MM.1S (cell line): Measurements from ENCODE around the gene GLUD2.
"Not testable (repeated sequence)": the region's sequence is repeated elsewhere in the genome, so short reads cannot be mapped to it uniquely, and the experiment has no call there.

Source experiments
- DNase-seq: peaks from one replicate; pipeline ENCODE4 v3.0.0-alpha.2; 2015
- H2AFZ ChIP-seq: fragments of 300-600 bp; sonication (generic); 2 replicates; pipeline ENCODE4 v1.6.0; 2016; ENCODE audit warnings: antibody characterized with exemption, low read length
- H3F3A ChIP-seq: fragments of 300-600 bp; sonication (generic); 2 replicates; pipeline ENCODE4 v1.6.1; 2016; ENCODE audit warnings: mild to moderate bottlenecking, antibody characterized with exemption, low read length, moderate library complexity, mixed read lengths; ENCODE audit not compliant: insufficient read depth
- H3K27ac ChIP-seq: fragments of 300-600 bp; sonication (generic); 2 replicates; pipeline ENCODE4 v1.5.1; 2016; ENCODE audit warnings: mild to moderate bottlenecking, low read length
- H3K27me3 ChIP-seq: fragments of 300-600 bp; sonication (generic); replicated peaks from 2 replicates; pipeline ENCODE4 v1.6.0; 2016; ENCODE audit warnings: low read length; ENCODE audit not compliant: insufficient read depth
- H3K36me3 ChIP-seq: fragments of 300-600 bp; sonication (generic); replicated peaks from 2 replicates; pipeline ENCODE4 v1.6.1; 2016; ENCODE audit warnings: mild to moderate bottlenecking, low read length, mixed read lengths; ENCODE audit not compliant: insufficient read depth
- H3K4me1 ChIP-seq: fragments of 300-600 bp; sonication (generic); 2 replicates; pipeline ENCODE4 v1.6.1; 2016; ENCODE audit warnings: low read length, mixed read lengths
- H3K4me2 ChIP-seq: fragments of 300-600 bp; sonication (generic); 2 replicates; pipeline ENCODE4 v1.6.0; 2016; ENCODE audit warnings: low read depth, low read length
- H3K4me3 ChIP-seq: fragments of 300-600 bp; sonication (generic); 2 replicates; pipeline ENCODE4 v1.5.1; 2016; ENCODE audit warnings: low read length, mixed read lengths
- H3K79me2 ChIP-seq: fragments of 300-600 bp; sonication (generic); 2 replicates; pipeline ENCODE4 v1.6.1; 2016; ENCODE audit warnings: mixed run types, low read length, mixed read lengths
- H3K9ac ChIP-seq: fragments of 300-600 bp; sonication (generic); 2 replicates; pipeline ENCODE4 v1.6.1; 2016; ENCODE audit warnings: low read length, mixed read lengths
- H3K9me2 ChIP-seq: fragments of 300-600 bp; sonication (generic); replicated peaks from 2 replicates; pipeline ENCODE4 v1.6.1; 2016; ENCODE audit warnings: mild to moderate bottlenecking, low read length, mixed read lengths; ENCODE audit not compliant: insufficient read depth
- H3K9me3 ChIP-seq: fragments of 300-600 bp; sonication (generic); replicated peaks from 2 replicates; pipeline ENCODE4 v1.6.1; 2016; ENCODE audit warnings: mild to moderate bottlenecking, low read length, mixed read lengths; ENCODE audit not compliant: insufficient read depth
- H4K20me1 ChIP-seq: fragments of 300-600 bp; sonication (generic); 2 replicates; pipeline ENCODE4 v1.6.1; 2016; ENCODE audit warnings: mild to moderate bottlenecking, low read length, moderate library complexity, mixed read lengths; ENCODE audit not compliant: insufficient read depth
- CTCF ChIP-seq: fragments of 300-600 bp; sonication (generic); IDR thresholded peaks from 2 replicates; pipeline ENCODE4 v1.5.1; 2016; ENCODE audit warnings: antibody characterized with exemption, low read length, mixed read lengths
- EZH2 ChIP-seq: fragments of 300-600 bp; sonication (generic); optimal IDR thresholded peaks from 2 replicates; pipeline ENCODE3; 2017; ENCODE audit warnings: low read depth, mild to moderate bottlenecking, antibody characterized with exemption, low read length, mixed read lengths
- EZH2phosphoT487 ChIP-seq: fragments of 300-600 bp; sonication (generic); IDR thresholded peaks from 2 replicates; pipeline ENCODE4 v1.6.1; 2018; ENCODE audit warnings: antibody characterized with exemption, low read length

The GLUD2 gene

GRCh38 chrX:121050781-121051180, 3.4 kb downstream of the GLUD2 start:
- Histone ChIP-seq H3K4me2 (no peak overlapping the region), H3K4me1 (no peaks in the 10 kb centered on the region), H3K36me3 (no peaks in the 10 kb centered on the region), H3K9ac (no peak overlapping the region), H4K20me1 (no peaks in the 10 kb centered on the region), H3K79me2 (no peaks in the 10 kb centered on the region), H3F3A (no peaks in the 10 kb centered on the region), H3K27me3 (no peaks in the 10 kb centered on the region), H3K4me3 (no peak overlapping the region), H2AFZ (no peak overlapping the region), H3K9me3 (no peaks in the 10 kb centered on the region), H3K27ac (no peak overlapping the region), H3K9me2 (no peaks in the 10 kb centered on the region)
- TF ChIP-seq CTCF, result no peak
- no peak for TF ChIP-seq EZH2phosphoT487
- no peak for TF ChIP-seq EZH2
- no peak for DNase-seq

GRCh38 chrX:121052122-121052521, 4.7 kb downstream of the GLUD2 start:
- H3K27me3 ChIP-seq, result no peaks in the 10 kb centered on the region
- H3K27ac ChIP-seq, result no peak overlapping the region
- no peak overlapping the region for H3K4me3 ChIP-seq
- no peak for DNase-seq
- no peaks in the 10 kb centered on the region for H3K36me3 ChIP-seq
- TF ChIP-seq CTCF, result no peak
- no peak for TF ChIP-seq EZH2phosphoT487
- TF ChIP-seq EZH2, result no peak
- H3K79me2 ChIP-seq, result no peaks in the 10 kb centered on the region
- no peaks in the 10 kb centered on the region for H3K9me3 ChIP-seq
- H3K4me1 ChIP-seq, result no peaks in the 10 kb centered on the region
- H3K9ac ChIP-seq, result no peak overlapping the region
- no peaks in the 10 kb centered on the region for H3K9me2 ChIP-seq
- no peak overlapping the region for H3K4me2 ChIP-seq
- H2AFZ ChIP-seq, result no peak overlapping the region
- H3F3A ChIP-seq, result no peaks in the 10 kb centered on the region
- no peaks in the 10 kb centered on the region for H4K20me1 ChIP-seq

GRCh38 chrX:121062289-121062688, 14.9 kb downstream of the GLUD2 start:
- Histone ChIP-seq H3K4me2 (no peak overlapping the region), H3K4me1 (no peaks in the 10 kb centered on the region), H3K27me3 (no peaks in the 10 kb centered on the region), H3K4me3 (no peak overlapping the region), H3K9me2 (no peaks in the 10 kb centered on the region), H3K9me3 (no peaks in the 10 kb centered on the region), H3K9ac (no peak overlapping the region), H3F3A (no peaks in the 10 kb centered on the region), H4K20me1 (no peaks in the 10 kb centered on the region), H2AFZ (no peak overlapping the region), H3K36me3 (no peaks in the 10 kb centered on the region), H3K79me2 (no peaks in the 10 kb centered on the region), H3K27ac (no peak overlapping the region)
- TF ChIP-seq EZH2phosphoT487, result no peak
- no peak for TF ChIP-seq CTCF
- TF ChIP-seq EZH2, result no peak
- DNase-seq, result no peak

GRCh38 chrX:121064579-121064978, 17.2 kb downstream of the GLUD2 start:
- H3K9ac ChIP-seq, result no peak overlapping the region
- H3K4me1 ChIP-seq, result no peaks in the 10 kb centered on the region
- no peak overlapping the region for H2AFZ ChIP-seq
- H3K27ac ChIP-seq, result no peak overlapping the region
- DNase-seq, result no peak
- H4K20me1 ChIP-seq, result no peaks in the 10 kb centered on the region
- H3K4me3 ChIP-seq, result no peak overlapping the region
- no peaks in the 10 kb centered on the region for H3K27me3 ChIP-seq
- H3K36me3 ChIP-seq, result no peaks in the 10 kb centered on the region
- no peak overlapping the region for H3K4me2 ChIP-seq
- TF ChIP-seq CTCF (no peak), EZH2 (no peak), EZH2phosphoT487 (no peak)
- H3K9me3 ChIP-seq, result no peaks in the 10 kb centered on the region
- H3K9me2 ChIP-seq, result no peaks in the 10 kb centered on the region
- H3F3A ChIP-seq, result no peaks in the 10 kb centered on the region
- H3K79me2 ChIP-seq, result no peaks in the 10 kb centered on the region

- DNase-seq, H3K9me3 ChIP-seq, H4K20me1 ChIP-seq, H3K4me3 ChIP-seq, H3K4me2 ChIP-seq, H3K9ac ChIP-seq, H3K36me3 ChIP-seq, H3K9me2 ChIP-seq, H2AFZ ChIP-seq, H3K4me1 ChIP-seq, H3K27ac ChIP-seq, H3K27me3 ChIP-seq, H3F3A ChIP-seq, H3K79me2 ChIP-seq: not testable (repeated sequence)
Observed at GRCh38 chrX:121084247-121084646, 36.8 kb downstream of the GLUD2 start.
